CD14-positive monocyte (primary cell): Measurements from ENCODE around the gene EVX1. TPM values are rescaled to one million over a fixed set of nuclear protein-coding genes. Genes with fewer than 3 reads are reported as not detected.
A peak's percentile ranks its signal among the peaks of the same experiment; 100 is the strongest.

ENCODE experiments used
- DNase-seq, 3 donors: peaks; one replicate each; pipeline ENCODE4 v3.0.0-alpha.2; 2011 to 2022
- H2AFZ ChIP-seq: 2 replicates; pipeline ENCODE4 v1.6.0; 2012; ENCODE audit warnings: mild to moderate bottlenecking, low read depth, low read length, inconsistent platforms; ENCODE audit not compliant: insufficient read depth, poor library complexity, severe bottlenecking
- H3K27ac ChIP-seq, 2 donors: 1 replicate in 1 of 2; 2 replicates in 1 of 2; pipeline ENCODE4 v1.5.1; 2012 to 2013; ENCODE audit warnings: low read length in 2 of 2, control low read depth in 1 of 2, inconsistent platforms in 1 of 2, low read depth in 1 of 2, mild to moderate bottlenecking in 1 of 2
- H3K27me3 ChIP-seq, 2 donors: one replicate each; pipeline versions ENCODE4 v1.6.0 to v1.6.1; 2011 to 2013; ENCODE audit warnings: low read length in 2 of 2; ENCODE audit not compliant: control insufficient read depth in 2 of 2, insufficient read depth in 2 of 2
- H3K36me3 ChIP-seq, 2 donors: replicated peaks in 1 of 2; 1 replicate in 1 of 2; 2 replicates in 1 of 2; pipeline versions ENCODE4 v1.5.1 to v1.6.1; 2012 to 2013; ENCODE audit warnings: low read length in 2 of 2, control low read depth in 1 of 2, inconsistent platforms in 1 of 2, mild to moderate bottlenecking in 1 of 2; ENCODE audit not compliant: insufficient read depth in 2 of 2, control insufficient read depth in 1 of 2
- H3K4me1 ChIP-seq, 2 donors: 1 replicate in 1 of 2; 2 replicates in 1 of 2; pipeline versions ENCODE4 v1.5.1 to v1.6.1; 2012 to 2013; ENCODE audit warnings: low read length in 2 of 2, control low read depth in 1 of 2, inconsistent platforms in 1 of 2, mild to moderate bottlenecking in 1 of 2, moderate library complexity in 1 of 2; ENCODE audit not compliant: insufficient read depth in 2 of 2, control insufficient read depth in 1 of 2
- H3K4me2 ChIP-seq: replicated peaks from 2 replicates; pipeline ENCODE3; 2012; ENCODE audit warnings: low read length, moderate library complexity, mild to moderate bottlenecking; ENCODE audit not compliant: poor library complexity, severe bottlenecking; ENCODE audit errors: extremely low read depth
- H3K4me3 ChIP-seq, 3 experiments: fragments of 200-600 bp in 1 of 3; sonication (generic) in 1 of 3; replicated peaks in 1 of 3; 1 replicate in 2 of 3; 2 replicates in 1 of 3; pipeline ENCODE4 v1.5.1; 2011 to 2013; ENCODE audit warnings: low read length in 3 of 3, mild to moderate bottlenecking in 3 of 3, control low read depth in 2 of 3, low read depth in 2 of 3, inconsistent platforms in 1 of 3, moderate library complexity in 1 of 3
- H3K79me2 ChIP-seq: 2 replicates; pipeline ENCODE4 v1.6.0; 2012; ENCODE audit warnings: mild to moderate bottlenecking, control low read depth, inconsistent platforms, low read length, moderate library complexity; ENCODE audit not compliant: insufficient read depth
- H3K9ac ChIP-seq: 2 replicates; pipeline ENCODE4 v1.6.0; 2017; ENCODE audit warnings: low read length, mild to moderate bottlenecking; ENCODE audit not compliant: insufficient read depth, poor library complexity, severe bottlenecking
- H3K9me3 ChIP-seq, 2 donors: replicated peaks in 1 of 2; 1 replicate in 1 of 2; 2 replicates in 1 of 2; pipeline versions ENCODE4 v1.5.1 to v1.6.1; 2012 to 2013; ENCODE audit warnings: low read length in 2 of 2, control low read depth in 1 of 2; ENCODE audit not compliant: control insufficient read depth in 1 of 2, insufficient read depth in 1 of 2
- H4K20me1 ChIP-seq: 2 replicates; pipeline ENCODE4 v1.6.0; 2012; ENCODE audit warnings: mild to moderate bottlenecking, low read length, control low read depth, moderate library complexity; ENCODE audit not compliant: insufficient read depth
- H3K27ac Mint-ChIP-seq, 7 donors: one replicate each; pipeline ENCODE4 v1.8.0; 2020; ENCODE audit warnings: mild to moderate bottlenecking in 7 of 7, mixed read lengths in 7 of 7, moderate library complexity in 6 of 7, inconsistent platforms in 2 of 7
- H3K27me3 Mint-ChIP-seq, 3 donors: one replicate each; pipeline ENCODE4 v1.8.0; 2021 to 2022; ENCODE audit warnings: low read depth in 3 of 3, mild to moderate bottlenecking in 3 of 3, mixed read lengths in 3 of 3, moderate library complexity in 3 of 3, inconsistent platforms in 1 of 3
- H3K36me3 Mint-ChIP-seq, 2 donors: one replicate each; pipeline ENCODE4 v1.8.0; 2020; ENCODE audit warnings: mixed read lengths in 2 of 2, inconsistent platforms in 1 of 2, mild to moderate bottlenecking in 1 of 2
- H3K4me1 Mint-ChIP-seq: one replicate; pipeline ENCODE4 v1.8.0; 2020; ENCODE audit warnings: mild to moderate bottlenecking, mixed read lengths
- H3K4me3 Mint-ChIP-seq, 2 donors: one replicate each; pipeline ENCODE4 v1.8.0; 2020; ENCODE audit warnings: mild to moderate bottlenecking in 2 of 2, mixed read lengths in 2 of 2, moderate library complexity in 1 of 2
- H3K9me3 Mint-ChIP-seq, 7 donors: one replicate each; pipeline ENCODE4 v1.8.0; 2020 to 2022; ENCODE audit warnings: mixed read lengths in 7 of 7, mild to moderate bottlenecking in 6 of 7, moderate library complexity in 6 of 7, inconsistent platforms in 2 of 7
- WGBS: methylation state at CpG from one replicate; pipeline ENCODE4 v1.1.5; 2013; ENCODE audit warnings: missing lambda C conversion rate; ENCODE audit not compliant: insufficient coverage; 5-methylcytosine and 5-hydroxymethylcytosine counted together
- intact Hi-C, 2 donors: fragments of 100-400 bp; cut with micrococcal nuclease; formaldehyde crosslinking; loops; one replicate each; pipeline versions ENCODE4 v1.15.0 to v1.15.1; 2023
- polyA plus RNA-seq, 3 donors: library from polyadenylated mRNA; depleted of rRNA in 1 of 3; unstranded in 2 of 3; stranded (reverse) in 1 of 3; fragments of 300-500 nt in 2 of 3; fragments of >200 nt in 1 of 3; fragmentation: Illumina TruSeq in 2 of 3; gene quantifications; 1 replicate in 2 of 3; 2 replicates in 1 of 3; pipeline ENCODE4 v1.2.3, GENCODE V29; 2012 to 2021
- TF ChIP-seq, protein P1 (sequence below): fragments of 200-600 bp; IDR thresholded peaks from one replicate; pipeline ENCODE4 v1.8.0; 2022; ENCODE audit warnings: antibody characterized with exemption, mild to moderate bottlenecking

EVX1 gene
- polyA plus RNA-seq, 3 donors, result not detected

- no peak overlapping the region for H3K9ac ChIP-seq
Measured at GRCh38 chr7:27235387-27236311, 7.0 kb upstream of the EVX1 start.

More at GRCh38 chr7:27235387-27236311, 7.0 kb upstream of the EVX1 start:
- Histone ChIP-seq H3K9me3 (peaks cover 3 to 28% of the 10 kb centered on the region in 2 donors), H3K27ac (no peak overlapping the region), H2AFZ (peak overlapping the region; percentile 59), H3K4me1 (peaks cover 17 to 18% of the 10 kb centered on the region in 2 donors), H3K4me3 (peak overlapping the region in 2 of 3 experiments; percentile 3 to 63), H3K4me2 (peak overlapping the region; percentile 75), H3K79me2 (no peaks in the 10 kb centered on the region), H3K36me3 (no peaks in the 10 kb centered on the region), H4K20me1 (no peaks in the 10 kb centered on the region), H3K27me3 (peaks cover 70 to 86% of the 10 kb centered on the region in 2 donors)
- intact Hi-C loops, result loop anchor here in 1 of 2 donors (5.0 kb wide), 1 partner anchor 1178 kb away; no protein-coding TSS in a partner anchor
- H3K36me3 Mint-ChIP-seq, result peaks cover 3 to 16% of the 10 kb centered on the region in 2 donors
- 5% methylated on average over 52 of the region's 66 CpGs for WGBS
- peaks cover 0 to 22% (median 4%) of the 10 kb centered on the region in 7 donors for H3K9me3 Mint-ChIP-seq
- DNase-seq, result peak in 2 of 3 donors; percentile 36 to 39
- peak overlapping the region; percentile 51 to 88 for H3K4me3 Mint-ChIP-seq
- peaks cover 19% of the 10 kb centered on the region for H3K4me1 Mint-ChIP-seq
- H3K27ac Mint-ChIP-seq, result no peak overlapping the region
- TF ChIP-seq, protein P1, sequence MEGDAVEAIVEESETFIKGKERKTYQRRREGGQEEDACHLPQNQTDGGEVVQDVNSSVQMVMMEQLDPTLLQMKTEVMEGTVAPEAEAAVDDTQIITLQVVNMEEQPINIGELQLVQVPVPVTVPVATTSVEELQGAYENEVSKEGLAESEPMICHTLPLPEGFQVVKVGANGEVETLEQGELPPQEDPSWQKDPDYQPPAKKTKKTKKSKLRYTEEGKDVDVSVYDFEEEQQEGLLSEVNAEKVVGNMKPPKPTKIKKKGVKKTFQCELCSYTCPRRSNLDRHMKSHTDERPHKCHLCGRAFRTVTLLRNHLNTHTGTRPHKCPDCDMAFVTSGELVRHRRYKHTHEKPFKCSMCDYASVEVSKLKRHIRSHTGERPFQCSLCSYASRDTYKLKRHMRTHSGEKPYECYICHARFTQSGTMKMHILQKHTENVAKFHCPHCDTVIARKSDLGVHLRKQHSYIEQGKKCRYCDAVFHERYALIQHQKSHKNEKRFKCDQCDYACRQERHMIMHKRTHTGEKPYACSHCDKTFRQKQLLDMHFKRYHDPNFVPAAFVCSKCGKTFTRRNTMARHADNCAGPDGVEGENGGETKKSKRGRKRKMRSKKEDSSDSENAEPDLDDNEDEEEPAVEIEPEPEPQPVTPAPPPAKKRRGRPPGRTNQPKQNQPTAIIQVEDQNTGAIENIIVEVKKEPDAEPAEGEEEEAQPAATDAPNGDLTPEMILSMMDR, result peak; percentile 39
- H3K27me3 Mint-ChIP-seq, result peaks cover 78 to 89% (median 88%) of the 10 kb centered on the region in 3 donors
